ENCODE data around the gene DDC.
A peak's percentile ranks its signal among the peaks of the same experiment; 100 is the strongest.
"Not testable (repeated sequence)": the region's sequence is repeated elsewhere in the genome, so short reads cannot be mapped to it uniquely, and the experiment has no call there.

Gene DDC

DNA sequence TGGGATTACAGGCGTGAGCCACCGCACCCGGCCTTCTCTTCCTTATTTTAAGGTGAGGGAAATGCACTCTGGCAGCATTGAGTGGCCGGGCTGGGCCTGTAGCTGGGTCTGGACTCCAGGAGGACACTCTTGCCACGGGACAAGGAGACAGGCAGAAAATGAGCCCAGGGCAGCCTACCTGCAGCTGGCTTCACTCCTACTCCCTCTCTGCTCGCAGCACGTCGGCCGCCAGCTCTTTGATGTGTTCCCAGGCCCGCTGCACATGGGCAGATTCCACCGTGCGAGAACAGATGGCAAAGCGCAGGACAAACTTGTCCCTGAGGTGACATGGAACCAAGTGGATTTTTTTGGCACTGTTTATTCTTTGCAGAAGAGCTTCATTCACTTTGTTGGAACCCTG is 102.2 kb downstream of the DDC start:
- peaks cover 0 to 7% (median 5%) of the 10 kb centered on the region in 10 experiments; a peak in 12 of 20 replicates for H3K4me1 ChIP-seq
- no peak overlapping the region for H3K27ac ChIP-seq
- TF ChIP-seq Cebpa-rat (IDR thresholded peaks at IDR 0.05) = no peak

DNA sequence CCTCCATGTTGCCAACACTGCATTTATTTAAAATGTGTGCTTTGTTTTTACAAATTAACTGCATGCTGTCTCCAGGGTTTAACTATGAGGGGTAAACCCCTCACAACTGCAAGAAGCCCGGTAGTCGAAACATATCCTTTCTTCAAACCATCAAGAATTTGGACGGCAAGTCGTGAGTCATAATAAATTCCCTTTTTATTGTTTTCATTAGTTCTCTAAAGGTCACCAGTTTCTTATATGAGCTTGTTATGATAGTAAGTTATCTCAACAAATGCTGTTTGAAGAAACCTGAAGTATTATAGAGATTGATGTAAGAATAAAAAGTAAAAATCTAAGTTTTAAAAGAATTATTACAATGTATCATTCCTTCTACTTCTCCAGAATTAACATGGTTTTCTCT is 102.8 kb downstream of the DDC start:
- no peak overlapping the region for H3K4me2 ChIP-seq
- no peak for TF ChIP-seq Cebpa-rat (IDR thresholded peaks at IDR 0.05)

More for the DNA sequence above, 102.2 kb downstream of the DDC start:
- H3K4me3 ChIP-seq = no peak overlapping the region
- H3K9me3 ChIP-seq (replicated peaks in 1 of 11) = peaks cover 0 to 10% (median 0%) of the 10 kb centered on the region in 11 experiments; a peak in 4 of 22 replicates
- H3K9ac ChIP-seq = no peak overlapping the region
- no peaks in the 10 kb centered on the region for H3K36me3 ChIP-seq
- no peaks in the 10 kb centered on the region for H4K20me1 ChIP-seq
- H3K27me3 ChIP-seq = no peaks in the 10 kb centered on the region
- no peak overlapping the region for H3K4me2 ChIP-seq

DNA sequence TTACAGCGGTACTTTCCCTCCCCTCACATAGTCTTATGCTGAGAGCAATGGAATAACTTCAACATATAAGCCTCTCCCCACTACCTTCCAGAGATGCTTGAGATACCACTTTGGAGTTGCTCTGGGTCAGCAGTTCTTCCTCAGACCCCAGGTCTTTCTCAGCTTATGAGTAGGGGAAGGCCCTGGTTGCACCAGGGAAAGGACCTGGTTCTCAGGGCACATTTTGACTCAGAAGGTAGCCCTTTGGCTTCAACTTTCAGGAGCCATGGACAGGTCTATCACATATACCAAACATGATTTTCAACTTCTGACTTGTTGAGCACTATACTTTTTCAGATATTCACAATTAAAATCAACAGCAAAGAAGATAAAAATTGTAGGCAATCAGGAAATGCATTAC is 103.5 kb downstream of the DDC start:
- H3K27me3 ChIP-seq = no peaks in the 10 kb centered on the region
- TF ChIP-seq Cebpa-rat (IDR thresholded peaks at IDR 0.05) = no peak
- peaks cover 0 to 10% (median 0%) of the 10 kb centered on the region in 11 experiments; a peak in 4 of 22 replicates for H3K9me3 ChIP-seq (replicated peaks in 1 of 11)
- no peak overlapping the region for H3K4me3 ChIP-seq
- H3K4me1 ChIP-seq = no peaks in the 10 kb centered on the region
- no peak overlapping the region for H3K27ac ChIP-seq
- no peak overlapping the region for H3K9ac ChIP-seq
- no peaks in the 10 kb centered on the region for H4K20me1 ChIP-seq
- no peaks in the 10 kb centered on the region for H3K36me3 ChIP-seq
- H3K4me2 ChIP-seq = no peak overlapping the region

More for the DNA sequence above, 102.8 kb downstream of the DDC start:
- Histone ChIP-seq H3K36me3 (no peaks in the 10 kb centered on the region), H3K27me3 (no peaks in the 10 kb centered on the region), H3K4me3 (no peak overlapping the region), H4K20me1 (no peaks in the 10 kb centered on the region), H3K27ac (no peak overlapping the region), H3K9me3 (replicated peaks in 1 of 11) (peaks cover 0 to 10% (median 0%) of the 10 kb centered on the region in 11 experiments; a peak in 4 of 22 replicates), H3K9ac (no peak overlapping the region), H3K4me1 (no peaks in the 10 kb centered on the region)

DNA sequence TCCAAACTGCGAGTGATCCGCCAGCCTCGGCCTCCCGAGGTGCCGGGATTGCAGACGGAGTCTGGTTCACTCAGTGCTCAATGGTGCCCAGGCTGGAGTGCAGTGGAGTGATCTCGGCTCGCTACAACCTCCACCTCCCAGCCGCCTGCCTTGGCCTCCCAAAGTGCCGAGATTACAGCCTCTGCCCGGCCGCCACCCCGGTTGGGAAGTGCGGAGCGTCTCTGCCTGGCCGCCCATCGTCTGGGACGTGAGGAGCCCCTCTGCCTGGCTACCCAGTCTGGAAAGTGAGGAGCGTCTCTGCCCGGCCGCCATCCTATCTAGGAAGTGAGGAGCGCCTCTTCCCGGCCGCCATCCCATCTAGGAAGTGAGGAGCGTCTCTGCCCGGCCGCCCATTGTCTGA is 106.0 kb downstream of the DDC start:
- H3K4me3 ChIP-seq, H3K27me3 ChIP-seq, H3K27ac ChIP-seq, H4K20me1 ChIP-seq, H3K9ac ChIP-seq, H3K36me3 ChIP-seq, H3K4me1 ChIP-seq, H3K4me2 ChIP-seq: not testable (repeated sequence)
- H3K9me3 ChIP-seq (replicated peaks in 1 of 11) = peaks cover 0 to 10% (median 0%) of the 10 kb centered on the region in 11 experiments; a peak in 4 of 22 replicates

DNA sequence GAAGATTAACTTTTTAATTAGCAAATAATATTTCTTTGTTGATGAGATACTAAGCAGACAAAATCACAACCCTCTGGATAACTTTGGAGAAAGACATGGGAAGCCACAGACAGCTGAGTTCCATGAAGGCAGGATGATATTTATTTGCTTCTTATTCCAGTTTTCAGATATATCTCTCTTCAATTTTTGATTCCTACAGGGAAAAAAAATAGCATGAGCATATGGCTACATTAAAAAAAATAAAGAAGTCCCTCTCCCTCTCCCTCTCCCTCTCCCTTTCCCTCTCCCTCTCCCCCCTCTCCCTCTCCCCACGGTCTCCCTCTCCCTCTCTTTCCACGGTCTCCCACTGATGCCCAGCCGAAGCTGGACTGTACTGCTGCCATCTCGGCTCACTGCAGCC is 106.6 kb downstream of the DDC start:
- not testable (repeated sequence) for H3K36me3 ChIP-seq, H3K4me3 ChIP-seq, H3K9ac ChIP-seq, H4K20me1 ChIP-seq, H3K4me2 ChIP-seq, H3K27me3 ChIP-seq, H3K27ac ChIP-seq, H3K4me1 ChIP-seq
- peaks cover 0 to 10% (median 0%) of the 10 kb centered on the region in 11 experiments; a peak in 4 of 22 replicates for H3K9me3 ChIP-seq (replicated peaks in 1 of 11)

DNA sequence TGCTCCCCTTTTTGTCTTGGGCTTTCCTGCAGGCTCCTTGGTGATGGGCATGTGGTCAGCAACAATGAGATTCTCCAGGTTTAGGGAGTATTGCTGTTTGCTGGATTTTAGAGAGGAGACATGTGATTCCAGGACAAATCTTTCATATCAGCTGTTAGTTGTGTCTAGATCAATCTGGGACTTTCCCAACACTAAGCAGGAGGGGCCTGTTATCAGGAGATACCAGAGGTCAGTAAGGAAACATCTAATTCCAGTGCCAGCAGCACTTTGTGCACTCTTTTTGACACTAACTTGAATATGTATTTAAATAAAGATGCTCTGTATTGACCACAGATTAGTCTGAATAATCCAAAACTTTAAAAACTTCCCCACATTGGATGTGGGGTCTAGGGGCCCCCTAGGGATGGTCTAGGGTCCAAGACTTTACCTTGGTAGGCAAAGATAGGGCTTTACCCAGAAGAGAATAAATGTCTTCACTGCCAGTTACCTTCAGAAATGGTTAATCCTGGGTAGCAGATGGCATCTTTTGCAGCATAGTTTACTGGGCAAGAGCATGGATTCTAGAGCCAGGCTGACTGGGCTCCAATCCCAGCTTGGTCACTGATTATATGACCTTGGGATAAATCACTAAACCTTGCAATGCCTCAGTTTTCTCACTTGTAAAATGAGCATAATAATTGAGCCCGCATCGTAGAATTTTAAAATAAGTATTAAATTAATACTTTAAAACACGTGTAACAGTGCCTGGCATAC is 108.7 kb downstream of the DDC start:
- H3K4me1 ChIP-seq = no peaks in the 10 kb centered on the region; a peak in 1 of 20 replicates
- H4K20me1 ChIP-seq = no peaks in the 10 kb centered on the region
- H3K27ac ChIP-seq = no peak overlapping the region
- H3K4me2 ChIP-seq = no peak overlapping the region; a peak in 1 of 22 replicates
- H3K27me3 ChIP-seq = no peaks in the 10 kb centered on the region
- no peak overlapping the region for H3K4me3 ChIP-seq
- H3K36me3 ChIP-seq = no peaks in the 10 kb centered on the region
- H3K9me3 ChIP-seq (replicated peaks in 1 of 11) = peaks cover 0 to 10% (median 0%) of the 10 kb centered on the region in 11 experiments; a peak in 4 of 22 replicates
- H3K9ac ChIP-seq = no peak overlapping the region
- no peak for TF ChIP-seq Cebpa-rat (IDR thresholded peaks at IDR 0.05)

DNA sequence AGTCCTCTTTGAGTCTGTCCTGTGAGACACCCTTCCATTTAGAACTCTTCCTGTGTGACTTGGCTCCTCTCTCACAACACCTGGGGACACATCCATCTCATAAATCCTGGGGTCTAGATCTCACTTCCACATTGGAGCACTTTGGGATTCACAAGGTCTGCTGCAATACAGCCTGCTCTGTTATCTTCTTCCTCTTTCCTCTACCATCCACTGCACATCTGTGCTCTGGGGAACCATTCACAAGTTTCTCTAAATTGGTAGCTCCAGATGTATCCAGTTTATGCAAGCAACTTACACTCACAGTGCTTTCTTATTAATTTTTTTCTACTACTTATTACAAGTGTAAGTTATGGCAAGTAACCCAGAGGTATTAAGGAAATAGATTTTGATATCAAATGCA is 109.5 kb downstream of the DDC start:
- no peak for TF ChIP-seq Cebpa-rat (IDR thresholded peaks at IDR 0.05)
- Histone ChIP-seq H4K20me1 (no peaks in the 10 kb centered on the region), H3K9me3 (replicated peaks in 1 of 11) (peaks cover 0 to 10% (median 0%) of the 10 kb centered on the region in 11 experiments; a peak in 4 of 22 replicates), H3K27me3 (no peaks in the 10 kb centered on the region), H3K36me3 (no peaks in the 10 kb centered on the region), H3K4me2 (no peak overlapping the region), H3K9ac (no peak overlapping the region), H3K4me1 (peaks cover 4 to 8% (median 7%) of the 10 kb centered on the region in 10 experiments; a peak in 19 of 20 replicates), H3K27ac (no peak overlapping the region), H3K4me3 (no peak overlapping the region)

DNA sequence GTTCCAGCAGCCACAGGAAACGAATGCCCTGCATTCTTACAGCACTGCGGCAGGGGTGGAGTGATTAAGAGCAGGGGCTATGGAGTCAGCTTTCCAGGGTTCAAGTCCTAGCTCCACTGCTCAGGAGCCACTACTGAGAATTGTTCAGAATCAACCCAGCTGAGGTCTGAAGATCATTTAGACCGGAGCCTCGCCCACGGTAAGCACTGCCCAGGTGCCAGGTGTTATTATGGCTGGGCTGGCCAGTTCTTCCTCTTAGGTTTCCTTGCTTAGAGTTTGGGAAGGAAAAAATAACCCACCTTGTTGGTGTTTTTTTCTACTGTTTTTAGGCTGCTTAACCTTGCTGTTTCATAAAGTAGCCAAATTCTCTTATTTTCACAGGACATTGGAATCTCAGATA is 110.2 kb downstream of the DDC start:
- Histone ChIP-seq H3K27ac (no peak overlapping the region), H3K9ac (no peak overlapping the region), H4K20me1 (no peaks in the 10 kb centered on the region), H3K4me3 (no peak overlapping the region), H3K9me3 (replicated peaks in 1 of 11) (peaks cover 0 to 6% (median 0%) of the 10 kb centered on the region in 11 experiments; a peak in 4 of 22 replicates), H3K4me2 (no peak overlapping the region), H3K36me3 (no peaks in the 10 kb centered on the region), H3K4me1 (peaks cover 7 to 12% (median 9%) of the 10 kb centered on the region in 10 experiments; a peak in 19 of 20 replicates), H3K27me3 (no peaks in the 10 kb centered on the region)
- TF ChIP-seq Cebpa-rat (IDR thresholded peaks at IDR 0.05) = no peak

DNA sequence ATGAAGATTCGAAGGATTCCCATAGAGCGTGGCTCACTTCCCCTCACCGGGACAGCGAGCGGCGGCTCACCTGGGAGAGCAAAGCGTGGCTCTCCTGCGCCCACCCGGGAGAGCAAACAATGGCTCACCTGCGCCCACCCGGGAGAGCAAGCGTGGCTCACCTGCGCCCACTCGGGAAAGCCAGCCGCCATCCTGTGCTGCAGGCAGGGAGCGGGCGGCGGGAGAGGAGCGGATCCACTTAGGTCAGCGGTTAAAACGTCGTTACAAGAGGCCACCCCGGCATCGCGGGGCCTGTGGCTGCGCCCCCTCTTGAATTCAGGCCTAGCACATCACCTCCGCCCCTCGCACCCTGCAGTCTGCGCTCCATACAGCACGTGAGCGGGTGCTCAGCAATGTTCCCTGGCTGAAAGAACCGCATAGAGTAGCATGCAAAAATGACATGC is 114.6 kb downstream of the DDC start:
- Histone ChIP-seq H4K20me1 (0 out of 22 replicates have a peak, but pooled peaks cover 0 to 3% (median 0%) of the 10 kb centered on the region in 11 experiments), H3K9ac (peak overlapping the region; percentile 73 to 89 (median 82)), H3K4me3 (peak overlapping the region; percentile 69 to 91 (median 84)), H3K36me3 (peaks cover 16 to 26% (median 23%) of the 10 kb centered on the region in 11 experiments), H3K27me3 (no peaks in the 10 kb centered on the region), H3K4me1 (peaks cover 18 to 25% (median 22%) of the 10 kb centered on the region in 10 experiments), H3K4me2 (peak overlapping the region; percentile 83 to 99 (median 95)), H3K27ac (peak overlapping the region; percentile 5 to 84 (median 74); a peak in 21 of 22 replicates), H3K9me3 (replicated peaks in 1 of 11) (no peaks in the 10 kb centered on the region)
- TF ChIP-seq Cebpa-rat (IDR thresholded peaks at IDR 0.05) = no peak
